Endothelial cell of umbilical vein (primary cell): ENCODE results near the gene USP6NL. TPM values are rescaled to one million over a fixed set of nuclear protein-coding genes. Genes with fewer than 3 reads are reported as not detected.

ENCODE experiments used
- BruUV-seq: library from RNA; stranded (reverse); fragments of 400-500 nt; replicated peaks from 2 replicates; lab custom pipeline; 2021; lab: Mats Ljungman, UMichigan
- CTCF ChIA-PET: fragments of 300-600, 350-600 bp; sonication (Branson Sonifier 250); formaldehyde crosslinking; loops from one replicate; lab custom pipeline; 2021; ENCODE audit warnings: antibody characterized with exemption, inconsistent platforms; lab: Charles Lee
- POLR2A ChIA-PET: fragments of 300-600, 350-600 bp; sonication (Branson Sonifier 250); formaldehyde crosslinking; loops from one replicate; lab custom pipeline; 2021; ENCODE audit warnings: antibody characterized with exemption, inconsistent platforms; lab: Charles Lee
- DNase-seq: peaks from one replicate; pipeline ENCODE4 v3.0.0-alpha.2; 2011; ENCODE audit warnings: low read depth, low spot score
- FAIRE-seq: peaks from 2 replicates; lab custom pipeline; 2011; peaks lifted over from hg19 to GRCh38; lab: Jason Lieb, UNC
- H2AFZ ChIP-seq: 2 replicates; pipeline ENCODE4 v1.6.0; 2012; ENCODE audit warnings: low read depth, low read length, control low read depth, inconsistent platforms
- H3K27ac ChIP-seq: 2 replicates; pipeline ENCODE4 v1.5.1; 2011; ENCODE audit warnings: low read depth, mild to moderate bottlenecking, control low read depth, low read length, moderate library complexity; ENCODE audit not compliant: insufficient read depth
- H3K27me3 ChIP-seq, 2 experiments: 2 replicates each; pipeline versions ENCODE4 v1.6.0 to v1.6.1; 2011; ENCODE audit warnings: low read length in 2 of 2, mixed read lengths in 1 of 2; ENCODE audit not compliant: control insufficient read depth in 2 of 2, insufficient read depth in 2 of 2
- H3K36me3 ChIP-seq, 2 experiments: 2 replicates in 1 of 2; 3 replicates in 1 of 2; pipeline ENCODE4 v1.5.1; 2011; ENCODE audit warnings: low read length in 2 of 2, mild to moderate bottlenecking in 1 of 2, moderate library complexity in 1 of 2; ENCODE audit not compliant: control insufficient read depth in 2 of 2, insufficient read depth in 2 of 2; ENCODE audit errors: extremely low read depth in 1 of 2
- H3K4me1 ChIP-seq: 3 replicates; pipeline ENCODE4 v1.5.1; 2011; ENCODE audit warnings: mild to moderate bottlenecking, low read length; ENCODE audit not compliant: control insufficient read depth, insufficient read depth; ENCODE audit errors: extremely low read depth
- H3K4me2 ChIP-seq: 2 replicates; pipeline ENCODE4 v1.6.1; 2011; ENCODE audit warnings: low read length, control low read depth, mixed read lengths; ENCODE audit not compliant: insufficient read depth
- H3K4me3 ChIP-seq, 3 experiments: fragments of 200-600 bp in 1 of 3; sonication (generic), shearing (Covaris generic) in 1 of 3; replicated peaks in 1 of 3; 2 replicates each; pipeline ENCODE4 v1.5.1; 2011 to 2016; ENCODE audit warnings: control low read depth in 3 of 3, low read length in 3 of 3, mild to moderate bottlenecking in 2 of 3, inconsistent platforms in 1 of 3, low read depth in 1 of 3, moderate library complexity in 1 of 3; ENCODE audit not compliant: insufficient read depth in 1 of 3
- H3K79me2 ChIP-seq: 2 replicates; pipeline ENCODE4 v1.6.0; 2012; ENCODE audit warnings: low read length, inconsistent platforms; ENCODE audit not compliant: control insufficient read depth, insufficient read depth
- H3K9ac ChIP-seq: replicated peaks from 2 replicates; pipeline ENCODE3; 2011; ENCODE audit warnings: low read length, control low read depth; ENCODE audit not compliant: insufficient read depth; ENCODE audit errors: extremely low read depth
- H3K9me1 ChIP-seq: replicated peaks from 3 replicates; pipeline ENCODE4 v1.6.0; 2011; ENCODE audit warnings: mild to moderate bottlenecking, low read length; ENCODE audit not compliant: control insufficient read depth, insufficient read depth; ENCODE audit errors: extremely low read depth
- H3K9me3 ChIP-seq: replicated peaks from 2 replicates; pipeline ENCODE4 v1.5.1; 2012; ENCODE audit warnings: low read length, inconsistent platforms; ENCODE audit not compliant: control insufficient read depth, insufficient read depth
- H4K20me1 ChIP-seq: replicated peaks from 2 replicates; pipeline ENCODE3; 2011; ENCODE audit warnings: mild to moderate bottlenecking, low read length; ENCODE audit not compliant: control insufficient read depth, insufficient read depth; ENCODE audit errors: extremely low read depth
- EZH2 ChIP-seq: IDR thresholded peaks from 2 replicates; pipeline ENCODE4 v1.6.1; 2012; ENCODE audit warnings: borderline replicate concordance, low read depth, mild to moderate bottlenecking, moderate library complexity, low read length, inconsistent platforms; ENCODE audit not compliant: severe bottlenecking
- FOS ChIP-seq: IDR thresholded peaks from 2 replicates; pipeline ENCODE4 v1.6.1; 2011; ENCODE audit warnings: mild to moderate bottlenecking, low read length, moderate library complexity, borderline replicate concordance; ENCODE audit not compliant: insufficient read depth
- GATA2 ChIP-seq: IDR thresholded peaks from 2 replicates; pipeline ENCODE4 v1.7.0; 2011; ENCODE audit warnings: low read depth, mild to moderate bottlenecking, moderate library complexity, mixed read lengths, low read length; ENCODE audit not compliant: insufficient read length, insufficient read depth
- JUN ChIP-seq: IDR thresholded peaks from 2 replicates; pipeline ENCODE4 v1.6.1; 2011; ENCODE audit warnings: borderline replicate concordance, low read depth; ENCODE audit not compliant: insufficient read length, insufficient read depth
- MYC ChIP-seq: IDR thresholded peaks from one replicate; pipeline ENCODE4 v1.6.1; 2011; ENCODE audit warnings: mild to moderate bottlenecking, low read depth, low read length
- POLR2A ChIP-seq: IDR thresholded peaks from 2 replicates; pipeline ENCODE4 v1.6.1; 2012; ENCODE audit warnings: low read depth, mild to moderate bottlenecking, control low read depth, low read length
- POLR2AphosphoS5 ChIP-seq: IDR thresholded peaks from 2 replicates; pipeline ENCODE4 v1.6.1; 2012; ENCODE audit warnings: low read depth, mild to moderate bottlenecking, control low read depth, low read length, moderate library complexity; ENCODE audit not compliant: insufficient read depth
- dilution Hi-C: fragments of 300-500 bp; cut with MboI; formaldehyde crosslinking; loops from one replicate; pipeline ENCODE4 v1.15.0; 2019; ENCODE audit warnings: low sequenced_read_pairs; ENCODE audit not compliant: extremely low pct_ligation_motif_present
- intact Hi-C: fragments of 100-400 bp; cut with micrococcal nuclease; formaldehyde crosslinking; loops from one replicate; pipeline ENCODE4 v1.10.0; 2022
- polyA plus RNA-seq, 4 experiments: library from polyadenylated mRNA; depleted of rRNA in 3 of 4; stranded (reverse) in 3 of 4; unstranded in 1 of 4; fragments of >200 nt; gene quantifications; 2 replicates each; pipeline versions ENCODE4 v1.2.1 to v1.2.3, GENCODE V29; 2011 to 2012; ENCODE audit warnings: missing spikeins in 1 of 4
- total RNA-seq: library from RNA; stranded (reverse); gene quantifications from 2 replicates; pipeline ENCODE4 v1.2.3, GENCODE V29; 2021
- TF ChIP-seq, protein P1 (sequence below), 2 donors: IDR thresholded peaks; 1 replicate in 1 of 2; 2 replicates in 1 of 2; pipeline ENCODE4 v1.5.1; 2011; ENCODE audit warnings: low read length in 2 of 2, mild to moderate bottlenecking in 2 of 2, moderate library complexity in 2 of 2, control low read depth in 1 of 2, inconsistent platforms in 1 of 2, low read depth in 1 of 2; ENCODE audit not compliant: insufficient read depth in 1 of 2; ENCODE audit errors: extremely low read depth in 1 of 2
- TF ChIP-seq, protein P2 (sequence below): IDR thresholded peaks from 2 replicates; pipeline ENCODE4 v1.6.1; 2011; ENCODE audit not compliant: insufficient read depth, insufficient read length

Gene USP6NL
- total and polyA plus RNA-seq, 2 donors (not counting 3 experiments of a cell fraction or from before 2014, with no cell fraction given), result 13.5 to 29.2 TPM

DNA sequence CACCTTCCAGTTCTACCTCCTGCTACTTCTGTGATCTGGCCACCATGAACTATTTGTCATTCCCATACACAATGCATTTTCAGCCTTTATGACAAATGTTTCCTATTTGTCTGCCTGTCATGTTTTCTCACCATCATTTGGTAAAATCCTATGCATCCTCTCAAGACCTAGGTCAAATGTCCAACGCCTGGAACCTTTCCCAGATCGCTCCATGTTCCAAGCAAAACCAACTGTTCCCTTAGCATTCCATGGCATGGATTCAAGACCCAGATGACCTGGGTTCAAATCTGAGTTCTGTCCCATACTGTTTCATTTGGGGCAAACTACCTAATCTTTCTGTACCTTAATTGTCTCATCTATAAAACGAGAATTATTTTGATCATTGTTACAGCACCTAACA lies 98.9 kb downstream of the USP6NL start:
- no peaks in the 10 kb centered on the region for H3K9me3 ChIP-seq
- no peak overlapping the region for H3K9ac ChIP-seq
- BruUV-seq, result no TSS peak
- no peak for FAIRE-seq
- POLR2A ChIA-PET, result no interaction called here
- peaks cover 0 to 2% of the 10 kb centered on the region in 2 experiments for H3K36me3 ChIP-seq
- no peak for DNase-seq
- no peak overlapping the region for H3K4me3 ChIP-seq
- H3K27ac ChIP-seq, result no peak overlapping the region
- intact Hi-C loops (no loop called here), dilution Hi-C loops (loop anchor here (25.0 kb wide), 1 partner anchor 250 kb away; no protein-coding TSS in a partner anchor)
- H3K27me3 ChIP-seq, result no peaks in the 10 kb centered on the region
- H3K9me1 ChIP-seq, result no peaks in the 10 kb centered on the region
- no peak overlapping the region for H3K4me2 ChIP-seq
- no peak for TF ChIP-seq GATA2
- TF ChIP-seq, protein P1, sequence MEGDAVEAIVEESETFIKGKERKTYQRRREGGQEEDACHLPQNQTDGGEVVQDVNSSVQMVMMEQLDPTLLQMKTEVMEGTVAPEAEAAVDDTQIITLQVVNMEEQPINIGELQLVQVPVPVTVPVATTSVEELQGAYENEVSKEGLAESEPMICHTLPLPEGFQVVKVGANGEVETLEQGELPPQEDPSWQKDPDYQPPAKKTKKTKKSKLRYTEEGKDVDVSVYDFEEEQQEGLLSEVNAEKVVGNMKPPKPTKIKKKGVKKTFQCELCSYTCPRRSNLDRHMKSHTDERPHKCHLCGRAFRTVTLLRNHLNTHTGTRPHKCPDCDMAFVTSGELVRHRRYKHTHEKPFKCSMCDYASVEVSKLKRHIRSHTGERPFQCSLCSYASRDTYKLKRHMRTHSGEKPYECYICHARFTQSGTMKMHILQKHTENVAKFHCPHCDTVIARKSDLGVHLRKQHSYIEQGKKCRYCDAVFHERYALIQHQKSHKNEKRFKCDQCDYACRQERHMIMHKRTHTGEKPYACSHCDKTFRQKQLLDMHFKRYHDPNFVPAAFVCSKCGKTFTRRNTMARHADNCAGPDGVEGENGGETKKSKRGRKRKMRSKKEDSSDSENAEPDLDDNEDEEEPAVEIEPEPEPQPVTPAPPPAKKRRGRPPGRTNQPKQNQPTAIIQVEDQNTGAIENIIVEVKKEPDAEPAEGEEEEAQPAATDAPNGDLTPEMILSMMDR (IDR thresholded peaks at IDR 0.05; ENCODE audit: extremely low read depth in 1 of 2, insufficient read depth in 1 of 2, low read depth in 1 of 2, low read length in 2 of 2), result no peak
- TF ChIP-seq, protein P2, sequence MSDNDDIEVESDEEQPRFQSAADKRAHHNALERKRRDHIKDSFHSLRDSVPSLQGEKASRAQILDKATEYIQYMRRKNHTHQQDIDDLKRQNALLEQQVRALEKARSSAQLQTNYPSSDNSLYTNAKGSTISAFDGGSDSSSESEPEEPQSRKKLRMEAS, result no peak
- no peak for TF ChIP-seq JUN
- TF ChIP-seq POLR2A, result no peak
- no peak for TF ChIP-seq MYC
- TF ChIP-seq FOS, result no peak
- TF ChIP-seq POLR2AphosphoS5, result no peak
- TF ChIP-seq EZH2, result no peak
- no peak overlapping the region for H2AFZ ChIP-seq
- peaks cover 10% of the 10 kb centered on the region for H3K4me1 ChIP-seq
- no peaks in the 10 kb centered on the region for H4K20me1 ChIP-seq
- CTCF ChIA-PET, result interaction anchor here (1.3 kb wide), 1 partner anchor 212 kb away, joined by 4 read pairs; no protein-coding TSS in a partner anchor
- H3K79me2 ChIP-seq, result no peaks in the 10 kb centered on the region
